Ishikawa (cell line): Measurements from ENCODE around the gene ADAMTS20.

Experiments used
- EGR1 ChIP-seq: IDR thresholded peaks from 2 replicates; pipeline ENCODE4 v1.6.1; 2012
- MAX ChIP-seq: IDR thresholded peaks from 2 replicates; pipeline ENCODE4 v1.6.1; 2012
- RAD21 ChIP-seq: IDR thresholded peaks from 2 replicates; pipeline ENCODE4 v1.6.1; 2012; ENCODE audit warnings: low read depth
- TCF12 ChIP-seq: IDR thresholded peaks from 2 replicates; pipeline ENCODE4 v1.6.1; 2012; ENCODE audit warnings: low read depth
- TEAD4 ChIP-seq: IDR thresholded peaks from 2 replicates; pipeline ENCODE4 v1.6.1; 2012
- YY1 ChIP-seq: IDR thresholded peaks from 2 replicates; pipeline ENCODE4 v1.6.1; 2012; ENCODE audit warnings: low read depth

- TF ChIP-seq TCF12 (no peak), YY1 (no peak), EGR1 (no peak), MAX (no peak), TEAD4 (no peak), RAD21 (no peak)
Measured at GRCh38 chr12:43551971-43552559, at the start of gene ADAMTS20.
